Stimulated activated naive CD8-positive, alpha-beta T cell treated with anti-CD3 and anti-CD28 coated beads, Interleukin-15, Interleukin-2, amounts not matched to agents 100 ng/mL and 50 ng/mL, for 24 hours (primary cell): ENCODE measurements around the gene MATN1.

ENCODE experiments used
- H3K27ac Mint-ChIP-seq: one replicate; pipeline ENCODE4 v1.8.0; 2021; ENCODE audit warnings: mild to moderate bottlenecking, mixed read lengths
- H3K27me3 Mint-ChIP-seq: one replicate; pipeline ENCODE4 v1.8.0; 2021; ENCODE audit warnings: mixed read lengths
- H3K36me3 Mint-ChIP-seq: one replicate; pipeline ENCODE4 v1.8.0; 2021; ENCODE audit warnings: low read depth, mixed read lengths
- H3K4me1 Mint-ChIP-seq: one replicate; pipeline ENCODE4 v1.8.0; 2021; ENCODE audit warnings: low read depth, mixed read lengths
- H3K4me3 Mint-ChIP-seq: one replicate; pipeline ENCODE4 v1.8.0; 2021; ENCODE audit warnings: mild to moderate bottlenecking, mixed read lengths
- H3K9me3 Mint-ChIP-seq: one replicate; pipeline ENCODE4 v1.8.0; 2021; ENCODE audit warnings: mixed read lengths

MATN1 gene

DNA sequence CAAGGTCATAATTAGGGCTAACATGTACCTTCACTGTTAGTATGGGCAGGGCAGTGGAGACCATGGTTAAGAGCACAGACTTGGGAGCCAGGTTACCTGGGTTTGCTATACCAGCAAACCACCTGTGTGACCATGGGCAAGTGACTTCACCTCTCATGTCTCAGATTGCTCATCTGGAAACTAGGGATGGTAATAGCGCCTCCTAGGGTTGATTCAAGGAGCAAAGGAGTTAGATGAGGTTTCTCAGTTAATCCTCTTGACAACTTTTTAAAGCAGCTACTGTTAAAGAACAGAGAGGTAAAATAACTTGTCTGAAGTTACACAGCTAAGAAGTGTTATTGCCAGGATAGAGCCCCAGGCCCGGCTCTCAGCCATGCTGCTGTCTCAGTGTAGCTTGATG, 790 bp upstream of the MATN1 start:
- H3K27me3 Mint-ChIP-seq, result no peaks in the 10 kb centered on the region
- peaks cover 5% of the 10 kb centered on the region for H3K36me3 Mint-ChIP-seq
- H3K4me1 Mint-ChIP-seq, result peaks cover 47% of the 10 kb centered on the region
- H3K4me3 Mint-ChIP-seq, result no peak overlapping the region
- no peaks in the 10 kb centered on the region for H3K9me3 Mint-ChIP-seq
- no peak overlapping the region for H3K27ac Mint-ChIP-seq

DNA sequence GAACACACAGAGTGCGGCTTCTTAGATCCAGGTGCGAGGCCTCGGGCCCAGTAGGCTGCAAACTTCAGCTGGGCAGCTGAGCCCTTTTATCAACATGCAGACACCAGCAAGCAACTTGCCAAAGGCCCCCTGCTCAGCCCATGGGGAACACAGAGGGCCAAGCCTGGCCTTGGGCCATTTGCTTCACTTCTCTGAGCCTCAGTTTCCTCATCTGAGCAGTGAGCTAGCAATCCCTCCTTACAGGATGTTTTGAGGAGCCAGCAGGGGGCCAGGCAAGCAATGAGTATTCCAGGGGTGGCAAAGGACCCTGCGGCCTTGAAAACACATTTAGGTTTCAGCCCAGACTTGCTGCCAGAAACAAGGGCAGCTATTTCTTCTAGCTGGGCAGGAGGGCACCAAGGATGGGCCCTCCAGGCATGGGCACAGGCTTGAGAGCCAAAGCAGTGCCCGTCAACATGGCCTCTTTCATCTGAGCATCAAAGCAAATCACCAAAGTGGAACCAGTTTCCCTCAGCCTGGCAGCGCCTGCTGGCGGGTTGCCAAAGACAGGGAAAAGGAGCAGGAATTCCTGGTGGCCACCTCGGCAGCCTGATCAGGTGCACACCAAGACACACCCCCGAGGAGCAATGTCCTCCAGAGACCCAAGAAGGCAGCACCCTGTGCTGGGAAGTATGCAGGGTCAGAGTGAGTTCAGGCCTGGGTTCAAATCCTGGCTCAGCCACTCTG, 1.4 kb downstream of the MATN1 start:
- H3K27me3 Mint-ChIP-seq, result no peaks in the 10 kb centered on the region
- peaks cover 44% of the 10 kb centered on the region for H3K4me1 Mint-ChIP-seq
- H3K36me3 Mint-ChIP-seq, result peaks cover 5% of the 10 kb centered on the region
- H3K9me3 Mint-ChIP-seq, result no peaks in the 10 kb centered on the region
- H3K27ac Mint-ChIP-seq, result no peak overlapping the region
- H3K4me3 Mint-ChIP-seq, result no peak overlapping the region

DNA sequence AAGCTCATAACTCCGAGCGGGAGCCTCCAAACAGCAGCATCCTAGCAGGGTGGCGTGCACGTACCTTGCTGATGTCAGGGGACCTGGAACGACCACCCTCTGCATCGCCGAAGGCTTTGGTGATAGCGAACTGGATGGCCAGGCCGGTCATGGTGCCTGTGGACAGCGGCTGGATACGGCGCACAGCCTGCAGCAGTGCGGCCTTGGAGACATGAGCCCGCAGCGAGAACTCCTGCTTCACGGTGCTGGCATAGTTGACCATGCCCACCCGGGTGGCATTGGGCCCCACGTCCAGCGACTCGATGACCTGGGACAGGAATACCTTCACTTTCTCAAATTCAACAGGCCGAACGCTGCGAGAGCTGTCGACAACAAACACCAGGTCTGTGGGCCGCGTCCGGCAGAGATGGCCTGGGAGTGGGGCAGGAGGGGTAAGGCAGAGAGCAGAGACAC, 2.0 kb downstream of the MATN1 start:
- no peak overlapping the region for H3K27ac Mint-ChIP-seq
- no peaks in the 10 kb centered on the region for H3K9me3 Mint-ChIP-seq
- H3K36me3 Mint-ChIP-seq, result peaks cover 5% of the 10 kb centered on the region
- H3K27me3 Mint-ChIP-seq, result no peaks in the 10 kb centered on the region
- H3K4me3 Mint-ChIP-seq, result no peak overlapping the region
- peaks cover 44% of the 10 kb centered on the region for H3K4me1 Mint-ChIP-seq

DNA sequence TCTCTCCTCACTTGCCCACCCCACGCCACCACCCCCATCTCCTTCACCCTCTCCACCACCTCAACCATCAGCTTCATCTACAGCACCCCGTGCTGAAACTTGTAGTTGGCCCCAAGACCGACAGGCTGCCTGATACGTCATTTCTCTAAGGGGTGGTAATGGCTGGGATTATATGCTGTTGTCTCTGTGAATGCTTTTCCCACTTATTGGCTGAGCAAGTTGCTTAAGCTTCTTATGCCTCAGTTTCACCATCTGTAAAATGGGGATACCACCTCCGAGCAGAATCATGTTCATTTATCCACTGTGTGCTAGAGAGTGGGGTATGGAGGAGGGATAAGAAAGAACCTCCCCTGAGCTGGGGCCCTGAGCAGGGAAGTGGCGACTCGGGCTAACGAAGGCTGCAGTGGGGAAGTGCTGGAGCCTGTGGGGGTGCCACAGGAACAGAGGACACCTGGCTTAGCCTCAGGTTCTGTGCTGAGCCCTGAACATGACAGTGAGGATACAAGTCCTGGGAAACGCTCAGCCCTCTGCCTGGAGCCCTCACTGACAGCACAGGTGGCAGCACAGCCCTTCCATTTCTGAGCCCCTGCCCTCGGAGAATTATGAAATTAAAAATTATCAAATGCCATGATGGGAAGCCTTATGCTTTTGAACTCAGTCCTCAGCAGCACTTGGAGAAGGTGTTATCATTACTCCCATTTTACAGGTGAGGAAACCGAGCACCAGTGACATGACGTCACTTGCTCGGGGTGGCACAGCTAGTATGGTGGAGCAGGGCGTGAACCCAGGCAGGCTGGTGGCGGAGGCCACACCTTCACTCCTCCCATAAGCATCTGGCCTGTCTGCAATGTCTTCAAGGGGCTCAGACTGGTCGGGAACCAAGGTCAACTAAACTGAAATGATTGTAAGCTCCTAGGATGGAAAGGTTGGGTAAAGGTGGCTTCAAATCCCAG, 2.8 kb downstream of the MATN1 start:
- no peaks in the 10 kb centered on the region for H3K9me3 Mint-ChIP-seq
- H3K36me3 Mint-ChIP-seq, result peaks cover 8% of the 10 kb centered on the region
- no peak overlapping the region for H3K27ac Mint-ChIP-seq
- H3K4me3 Mint-ChIP-seq, result peak overlapping the region; percentile 87
- H3K4me1 Mint-ChIP-seq, result peaks cover 44% of the 10 kb centered on the region
- H3K27me3 Mint-ChIP-seq, result no peaks in the 10 kb centered on the region

DNA sequence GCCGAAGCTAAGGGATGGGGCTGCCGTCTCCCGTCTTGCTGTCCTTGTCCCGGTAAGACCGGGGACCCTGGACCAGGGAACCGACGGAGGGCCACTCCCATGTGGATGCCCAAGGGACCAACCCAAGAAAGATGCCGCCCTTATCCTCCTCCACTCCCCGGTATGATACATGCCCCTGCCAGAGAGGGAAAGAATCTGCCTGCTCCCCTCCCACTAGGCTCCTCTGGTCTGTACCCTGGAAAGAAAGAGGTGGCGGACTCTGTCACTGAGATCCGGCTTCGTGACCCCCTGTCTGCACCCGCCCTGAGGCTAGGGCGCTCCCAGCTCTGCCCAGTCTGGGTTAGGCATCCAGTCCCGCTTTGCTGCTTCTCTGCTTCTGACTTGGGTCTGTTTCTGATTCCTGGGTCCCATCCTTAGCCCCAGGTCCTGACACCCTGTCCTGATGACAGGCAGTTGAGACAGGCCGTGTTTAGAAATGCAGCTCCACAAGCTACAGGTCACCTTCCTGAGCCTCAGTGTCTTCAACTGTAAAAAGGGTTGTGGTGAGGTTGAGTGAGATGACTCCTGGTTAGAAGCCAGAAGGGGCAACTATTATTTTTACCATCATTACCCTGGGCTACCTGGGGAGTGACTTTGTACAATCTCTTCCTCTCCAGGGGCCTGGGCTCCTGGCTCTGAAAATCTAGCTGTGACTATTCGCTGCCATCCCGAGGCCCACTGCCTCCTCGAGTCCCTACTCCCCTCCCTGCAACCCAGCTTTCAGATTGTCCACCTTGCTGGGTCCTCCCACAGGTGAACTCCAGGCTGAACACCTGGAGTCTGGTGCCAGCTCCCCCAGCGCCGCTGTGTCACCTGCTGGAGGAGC, 3.7 kb downstream of the MATN1 start:
- peaks cover 5% of the 10 kb centered on the region for H3K36me3 Mint-ChIP-seq
- no peaks in the 10 kb centered on the region for H3K9me3 Mint-ChIP-seq
- H3K27me3 Mint-ChIP-seq, result no peaks in the 10 kb centered on the region
- peak overlapping the region; percentile 89 for H3K27ac Mint-ChIP-seq
- H3K4me1 Mint-ChIP-seq, result peaks cover 44% of the 10 kb centered on the region
- peak overlapping the region; percentile 87 for H3K4me3 Mint-ChIP-seq

DNA sequence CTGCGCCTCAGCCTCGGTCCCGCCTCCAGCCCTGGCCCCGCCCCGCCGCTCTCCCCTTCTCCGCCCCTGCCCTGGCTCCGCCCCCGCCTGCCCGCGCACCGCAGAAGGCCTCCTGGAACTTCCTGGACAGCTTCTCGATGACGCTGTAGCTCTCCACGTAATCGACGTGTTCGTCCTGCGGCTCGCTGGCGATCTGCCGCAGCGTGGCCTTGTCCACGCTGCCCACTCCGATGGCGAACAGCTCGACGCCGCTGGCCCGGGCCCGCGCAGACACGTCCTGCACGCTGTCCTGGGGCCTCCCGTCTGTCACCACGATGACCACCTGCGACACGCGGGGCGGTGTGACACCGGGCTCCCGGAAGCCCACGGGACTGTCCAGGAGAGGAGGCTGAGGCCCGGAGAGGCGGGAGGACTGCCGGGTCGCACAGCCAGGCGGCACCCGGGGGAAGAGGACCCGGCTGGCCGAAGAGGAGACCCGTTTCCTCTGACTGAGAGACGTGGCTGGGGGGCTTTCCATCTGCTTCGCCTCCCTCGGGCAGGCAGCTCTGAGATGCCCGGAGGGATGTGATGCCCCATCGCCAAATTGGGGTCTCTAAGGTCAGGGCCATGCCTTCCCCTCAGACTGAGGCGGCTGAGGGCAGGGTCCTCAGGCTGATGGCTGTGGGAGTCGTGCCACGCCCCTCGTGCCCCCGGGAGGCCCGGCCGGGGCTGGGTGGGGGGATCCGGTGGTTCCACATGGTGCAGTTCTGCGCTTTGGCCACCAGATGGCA, 4.6 kb downstream of the MATN1 start:
- no peaks in the 10 kb centered on the region for H3K9me3 Mint-ChIP-seq
- H3K4me3 Mint-ChIP-seq, result peak overlapping the region; percentile 87
- H3K4me1 Mint-ChIP-seq, result peaks cover 41% of the 10 kb centered on the region
- peaks cover 5% of the 10 kb centered on the region for H3K36me3 Mint-ChIP-seq
- H3K27me3 Mint-ChIP-seq, result no peaks in the 10 kb centered on the region
- H3K27ac Mint-ChIP-seq, result peak overlapping the region; percentile 89

DNA sequence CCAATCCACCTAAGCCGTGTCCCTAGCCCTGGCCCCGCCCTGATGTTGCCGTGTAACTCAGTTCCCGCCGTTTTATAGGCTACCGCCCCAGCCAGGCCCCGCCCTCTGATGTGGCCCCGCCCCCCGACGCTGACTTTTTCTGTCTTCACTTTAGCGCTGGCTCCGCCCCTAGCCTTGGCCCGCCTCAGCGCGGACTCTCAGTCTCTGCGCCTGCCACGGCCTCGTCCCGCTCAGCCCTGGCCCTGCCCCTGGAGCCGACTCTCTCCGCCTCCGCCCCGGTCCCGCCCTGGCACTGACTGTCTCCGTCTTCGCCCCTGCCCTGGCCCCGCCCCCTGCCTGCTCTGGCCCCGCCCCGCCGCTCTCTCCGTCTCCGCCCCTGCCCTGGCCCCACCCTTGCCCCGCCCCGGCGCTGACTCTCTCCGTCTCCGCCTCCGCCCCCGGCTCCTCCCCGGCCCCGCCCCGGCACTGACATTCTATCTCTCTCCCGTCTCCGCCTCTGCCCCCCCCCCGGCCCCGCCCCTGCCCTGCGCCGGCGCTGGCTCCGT, 5.2 kb downstream of the MATN1 start:
- peaks cover 40% of the 10 kb centered on the region for H3K4me1 Mint-ChIP-seq
- H3K9me3 Mint-ChIP-seq, result no peaks in the 10 kb centered on the region
- peak overlapping the region; percentile 90 for H3K27ac Mint-ChIP-seq
- peak overlapping the region; percentile 89 for H3K4me3 Mint-ChIP-seq
- no peaks in the 10 kb centered on the region for H3K27me3 Mint-ChIP-seq
- H3K36me3 Mint-ChIP-seq, result peaks cover 5% of the 10 kb centered on the region

DNA sequence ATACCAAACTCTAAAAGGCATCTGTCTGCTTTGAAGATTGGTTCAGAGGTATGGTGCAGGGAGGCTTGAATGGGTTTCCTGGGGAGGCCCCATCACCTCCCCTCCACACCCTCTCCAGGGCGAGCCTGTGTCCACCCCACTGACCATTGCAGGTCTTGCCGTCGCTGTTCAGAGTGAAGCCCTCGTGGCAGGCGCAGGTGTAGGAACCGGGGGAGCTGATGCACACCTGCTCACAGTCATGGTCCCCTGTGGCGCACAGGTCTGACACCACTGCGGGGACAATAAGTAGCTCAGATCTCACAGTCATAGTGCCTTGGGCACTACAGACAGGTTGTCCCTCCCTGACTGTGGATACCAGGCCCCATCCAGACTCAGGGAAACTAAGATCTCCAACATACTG, 6.7 kb downstream of the MATN1 start:
- Mint-ChIP-seq H3K4me3 (no peak overlapping the region), H3K36me3 (peaks cover 5% of the 10 kb centered on the region), H3K27me3 (no peaks in the 10 kb centered on the region), H3K4me1 (peaks cover 31% of the 10 kb centered on the region), H3K9me3 (no peaks in the 10 kb centered on the region), H3K27ac (no peak overlapping the region)

DNA sequence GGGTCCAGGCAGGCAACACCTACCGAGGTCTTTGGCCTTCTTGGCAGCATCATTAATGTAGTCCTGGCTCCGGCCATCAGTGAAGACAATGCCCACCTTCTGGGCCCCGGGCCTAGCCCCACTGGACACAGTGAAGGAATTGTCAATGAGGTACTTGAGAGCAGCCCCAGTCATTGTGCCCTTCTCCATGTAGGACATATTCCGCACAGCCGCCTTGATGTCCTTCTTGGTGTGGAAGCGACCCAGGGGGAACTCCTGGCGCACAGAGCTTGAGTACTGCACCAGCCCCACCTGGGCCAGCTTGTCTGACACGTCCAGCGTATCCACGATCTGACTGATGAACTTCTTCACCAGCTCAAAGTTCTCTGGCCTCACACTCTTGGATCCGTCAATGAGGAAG, 7.5 kb downstream of the MATN1 start:
- Mint-ChIP-seq H3K27me3 (no peaks in the 10 kb centered on the region), H3K4me1 (peaks cover 24% of the 10 kb centered on the region), H3K27ac (no peak overlapping the region), H3K9me3 (no peaks in the 10 kb centered on the region), H3K4me3 (no peak overlapping the region), H3K36me3 (peaks cover 5% of the 10 kb centered on the region)

DNA sequence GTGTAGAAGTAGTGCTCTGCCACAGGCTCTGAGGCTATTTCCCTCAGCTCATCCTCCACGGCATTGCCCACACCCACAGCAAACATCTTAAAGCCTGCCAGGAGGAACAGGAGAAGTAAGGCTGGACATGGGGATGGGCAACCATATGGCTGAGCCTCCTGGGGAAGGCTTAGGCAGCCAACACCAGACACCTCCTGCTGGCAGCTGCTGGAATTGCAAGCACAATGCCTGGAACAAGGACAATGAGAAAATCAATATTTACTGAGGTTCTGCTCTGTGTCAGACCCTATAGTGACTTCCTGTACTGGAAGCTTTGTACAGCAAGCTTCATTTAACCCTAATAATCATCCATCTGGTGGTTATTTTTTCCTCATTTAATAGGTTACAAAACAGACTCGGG, 8.2 kb downstream of the MATN1 start:
- Mint-ChIP-seq H3K4me1 (peaks cover 17% of the 10 kb centered on the region), H3K27ac (no peak overlapping the region), H3K9me3 (no peaks in the 10 kb centered on the region), H3K4me3 (no peak overlapping the region), H3K27me3 (no peaks in the 10 kb centered on the region), H3K36me3 (peaks cover 5% of the 10 kb centered on the region)

DNA sequence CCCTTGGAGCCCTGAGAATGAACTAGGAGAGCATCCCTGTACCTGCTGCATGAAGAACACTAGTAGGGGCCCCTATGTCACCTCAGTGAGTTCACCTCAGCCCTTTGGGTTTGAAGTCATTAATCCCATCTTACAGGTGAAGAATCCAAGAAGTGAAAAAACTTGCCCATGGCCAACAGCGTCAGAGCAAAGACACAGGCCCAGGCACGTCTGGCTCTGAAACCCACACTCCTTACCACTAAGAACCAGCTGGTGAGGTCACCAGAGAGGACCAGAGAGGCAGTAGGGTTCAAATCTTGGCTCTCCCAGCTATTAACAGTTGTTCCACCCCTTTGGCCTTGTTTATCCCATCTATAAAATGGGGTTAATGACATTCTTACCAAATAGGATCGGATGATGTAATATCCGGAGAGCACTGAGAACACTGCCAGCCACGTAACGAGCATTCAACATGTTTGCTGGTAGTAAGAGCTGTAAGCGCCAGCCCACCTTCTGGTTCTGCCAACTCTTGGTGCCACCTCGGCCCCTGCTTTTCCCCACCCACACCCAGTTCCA, 8.8 kb downstream of the MATN1 start:
- Mint-ChIP-seq H3K27me3 (no peaks in the 10 kb centered on the region), H3K9me3 (no peaks in the 10 kb centered on the region), H3K36me3 (peaks cover 5% of the 10 kb centered on the region), H3K27ac (no peak overlapping the region), H3K4me3 (no peak overlapping the region), H3K4me1 (peaks cover 11% of the 10 kb centered on the region)

DNA sequence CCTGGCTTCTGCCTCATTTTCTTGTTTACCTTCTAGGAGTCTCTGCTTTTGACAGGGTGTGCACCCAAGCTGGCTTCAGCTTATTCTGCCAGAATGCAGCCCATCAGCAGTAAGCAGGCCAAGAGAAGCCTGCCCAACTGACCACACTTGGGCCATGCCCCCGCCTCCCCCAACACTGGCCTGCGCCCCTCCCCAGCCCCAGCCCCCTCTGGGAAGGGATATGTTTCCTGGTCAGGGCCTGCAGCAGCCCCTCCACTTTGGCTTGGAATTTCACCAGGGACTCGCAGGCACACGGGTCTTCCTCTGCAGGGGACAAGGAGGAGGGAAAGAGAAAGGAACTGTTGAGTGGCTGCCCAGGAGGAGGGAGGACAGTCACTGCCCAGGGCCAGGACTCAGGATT, 9.4 kb downstream of the MATN1 start:
- Mint-ChIP-seq H3K27me3 (peaks cover 3% of the 10 kb centered on the region), H3K36me3 (peaks cover 5% of the 10 kb centered on the region), H3K27ac (no peak overlapping the region), H3K4me3 (no peak overlapping the region), H3K4me1 (peaks cover 7% of the 10 kb centered on the region), H3K9me3 (no peaks in the 10 kb centered on the region)

DNA sequence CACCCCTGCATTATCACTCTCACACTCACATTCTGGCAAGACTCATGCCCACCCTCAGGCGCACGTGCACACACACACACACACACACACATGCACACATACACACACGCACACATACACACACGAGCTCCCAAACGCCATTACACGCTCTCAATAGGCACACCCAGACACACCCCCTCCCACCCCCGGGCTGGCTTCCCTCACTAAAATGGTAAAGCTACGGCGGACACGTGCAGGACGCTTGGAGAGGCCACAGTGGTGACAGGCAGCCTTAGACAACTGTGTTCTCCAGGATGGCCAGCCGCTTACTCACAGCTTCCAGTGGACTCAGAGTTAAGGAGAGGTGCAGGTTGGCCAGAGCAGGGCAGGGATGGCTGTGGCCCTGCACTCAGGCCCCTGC, 10.1 kb downstream of the MATN1 start:
- peaks cover 7% of the 10 kb centered on the region for H3K4me1 Mint-ChIP-seq
- peaks cover 5% of the 10 kb centered on the region for H3K36me3 Mint-ChIP-seq
- no peak overlapping the region for H3K4me3 Mint-ChIP-seq
- H3K27ac Mint-ChIP-seq, result no peak overlapping the region
- no peaks in the 10 kb centered on the region for H3K9me3 Mint-ChIP-seq
- peaks cover 3% of the 10 kb centered on the region for H3K27me3 Mint-ChIP-seq

DNA sequence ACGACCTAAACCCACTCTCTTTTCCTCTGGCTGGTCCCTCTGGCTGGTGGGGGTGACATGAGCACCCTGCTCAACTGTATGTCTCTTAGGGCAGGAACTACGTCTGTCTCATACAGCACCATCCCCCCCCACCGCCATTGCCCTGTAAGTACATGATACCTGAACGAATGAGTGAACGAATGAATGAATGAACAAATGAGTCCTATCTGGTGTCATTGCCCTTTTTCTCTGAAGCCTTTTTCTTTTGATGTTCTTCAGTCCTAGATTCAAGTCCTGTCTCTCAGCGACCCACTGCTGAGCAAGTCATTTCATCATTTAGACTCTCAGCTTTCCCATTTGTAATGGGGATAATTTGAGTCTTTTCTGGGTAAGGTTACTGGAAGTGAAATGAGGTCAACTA, 10.8 kb downstream of the MATN1 start:
- Mint-ChIP-seq H3K27ac (no peak overlapping the region), H3K9me3 (no peaks in the 10 kb centered on the region), H3K27me3 (peaks cover 6% of the 10 kb centered on the region), H3K4me1 (peaks cover 3% of the 10 kb centered on the region), H3K4me3 (no peak overlapping the region), H3K36me3 (peaks cover 5% of the 10 kb centered on the region)
